Stimulated activated naive CD8-positive, alpha-beta T cell treated with anti-CD3 and anti-CD28 coated beads, Interleukin-15, Interleukin-2, amounts not matched to agents 100 ng/mL and 50 ng/mL, for 24 hours (primary cell): ENCODE results near the gene TXNRD2.
"Not testable (repeated sequence)": the region's sequence is repeated elsewhere in the genome, so short reads cannot be mapped to it uniquely, and the experiment has no call there.

Experiments used
- H3K27ac Mint-ChIP-seq: one replicate; pipeline ENCODE4 v1.8.0; 2021; ENCODE audit warnings: mild to moderate bottlenecking, mixed read lengths
- H3K27me3 Mint-ChIP-seq: one replicate; pipeline ENCODE4 v1.8.0; 2021; ENCODE audit warnings: mixed read lengths
- H3K36me3 Mint-ChIP-seq: one replicate; pipeline ENCODE4 v1.8.0; 2021; ENCODE audit warnings: low read depth, mixed read lengths
- H3K4me1 Mint-ChIP-seq: one replicate; pipeline ENCODE4 v1.8.0; 2021; ENCODE audit warnings: low read depth, mixed read lengths
- H3K4me3 Mint-ChIP-seq: one replicate; pipeline ENCODE4 v1.8.0; 2021; ENCODE audit warnings: mild to moderate bottlenecking, mixed read lengths
- H3K9me3 Mint-ChIP-seq: one replicate; pipeline ENCODE4 v1.8.0; 2021; ENCODE audit warnings: mixed read lengths

TXNRD2 gene

DNA sequence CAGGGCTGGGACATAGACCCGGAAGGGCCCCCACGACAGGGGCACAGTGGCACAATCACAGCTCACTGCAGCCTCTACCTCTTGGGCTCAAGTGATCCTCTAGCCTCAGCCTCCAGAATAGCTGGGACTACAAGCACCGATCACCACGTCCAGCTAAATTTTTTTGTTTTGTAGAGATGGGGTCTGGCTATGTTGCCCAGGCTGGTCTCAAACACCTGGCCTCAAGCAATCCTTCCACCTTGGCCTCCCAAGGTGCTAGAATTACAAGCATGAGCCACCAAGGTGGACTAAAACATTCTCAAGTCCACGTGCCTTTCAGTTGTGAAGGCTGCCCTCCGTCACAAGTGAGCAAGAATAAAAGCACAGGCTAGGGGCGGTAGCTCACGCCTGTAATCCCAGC lies 10.1 kb downstream of the TXNRD2 start:
- no peaks in the 10 kb centered on the region for H3K4me1 Mint-ChIP-seq
- H3K9me3 Mint-ChIP-seq: peaks cover 3% of the 10 kb centered on the region
- no peak overlapping the region for H3K27ac Mint-ChIP-seq
- H3K4me3 Mint-ChIP-seq: no peak overlapping the region
- peaks cover 14% of the 10 kb centered on the region for H3K36me3 Mint-ChIP-seq
- H3K27me3 Mint-ChIP-seq: no peaks in the 10 kb centered on the region

DNA sequence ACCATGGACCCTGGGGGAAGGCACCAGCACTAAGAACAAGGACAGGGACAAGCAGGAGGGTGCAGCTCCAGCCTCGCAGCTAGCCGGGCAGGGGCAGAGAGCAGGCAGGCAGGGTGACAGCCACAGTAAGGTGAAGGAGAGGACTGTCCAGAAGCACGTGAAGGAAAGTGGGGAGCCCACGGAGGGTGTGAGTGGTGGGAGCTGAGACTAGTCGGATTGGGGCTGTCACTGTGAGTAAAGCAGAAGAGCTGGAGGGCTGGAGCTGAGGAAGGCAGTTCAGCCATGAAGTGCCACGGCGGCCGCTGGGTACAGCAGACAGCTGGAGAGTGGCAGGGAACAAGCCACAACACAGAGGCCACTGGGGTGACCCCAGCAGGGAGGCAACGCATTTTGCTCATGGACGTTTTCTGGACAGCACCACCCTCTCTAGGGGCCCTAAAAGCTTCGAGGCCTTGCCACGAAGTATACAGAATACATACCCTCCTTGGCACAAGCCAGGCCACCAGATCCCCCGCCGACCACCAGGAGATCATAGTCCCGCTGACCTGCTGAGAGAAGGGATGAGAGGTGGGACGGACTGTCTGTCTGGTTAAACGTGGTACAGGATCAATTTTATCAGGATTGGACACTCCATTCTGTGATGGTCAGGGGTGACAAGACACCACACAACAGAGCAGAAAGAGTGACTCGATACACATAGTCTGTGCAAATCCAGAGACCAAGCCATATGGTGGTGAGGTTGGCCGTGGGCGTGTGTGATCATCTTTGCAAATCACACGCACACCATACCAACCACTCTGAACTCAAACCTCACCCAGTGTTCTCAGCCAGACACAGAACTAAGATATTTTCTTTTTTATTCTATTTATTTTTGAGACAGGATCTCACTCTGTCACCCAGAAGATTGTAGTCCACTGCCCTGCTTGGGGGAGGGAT lies 10.8 kb downstream of the TXNRD2 start:
- Mint-ChIP-seq H3K9me3 (no peaks in the 10 kb centered on the region), H3K36me3 (peaks cover 7% of the 10 kb centered on the region), H3K4me1 (no peaks in the 10 kb centered on the region), H3K27ac (no peak overlapping the region), H3K4me3 (no peak overlapping the region), H3K27me3 (no peaks in the 10 kb centered on the region)

DNA sequence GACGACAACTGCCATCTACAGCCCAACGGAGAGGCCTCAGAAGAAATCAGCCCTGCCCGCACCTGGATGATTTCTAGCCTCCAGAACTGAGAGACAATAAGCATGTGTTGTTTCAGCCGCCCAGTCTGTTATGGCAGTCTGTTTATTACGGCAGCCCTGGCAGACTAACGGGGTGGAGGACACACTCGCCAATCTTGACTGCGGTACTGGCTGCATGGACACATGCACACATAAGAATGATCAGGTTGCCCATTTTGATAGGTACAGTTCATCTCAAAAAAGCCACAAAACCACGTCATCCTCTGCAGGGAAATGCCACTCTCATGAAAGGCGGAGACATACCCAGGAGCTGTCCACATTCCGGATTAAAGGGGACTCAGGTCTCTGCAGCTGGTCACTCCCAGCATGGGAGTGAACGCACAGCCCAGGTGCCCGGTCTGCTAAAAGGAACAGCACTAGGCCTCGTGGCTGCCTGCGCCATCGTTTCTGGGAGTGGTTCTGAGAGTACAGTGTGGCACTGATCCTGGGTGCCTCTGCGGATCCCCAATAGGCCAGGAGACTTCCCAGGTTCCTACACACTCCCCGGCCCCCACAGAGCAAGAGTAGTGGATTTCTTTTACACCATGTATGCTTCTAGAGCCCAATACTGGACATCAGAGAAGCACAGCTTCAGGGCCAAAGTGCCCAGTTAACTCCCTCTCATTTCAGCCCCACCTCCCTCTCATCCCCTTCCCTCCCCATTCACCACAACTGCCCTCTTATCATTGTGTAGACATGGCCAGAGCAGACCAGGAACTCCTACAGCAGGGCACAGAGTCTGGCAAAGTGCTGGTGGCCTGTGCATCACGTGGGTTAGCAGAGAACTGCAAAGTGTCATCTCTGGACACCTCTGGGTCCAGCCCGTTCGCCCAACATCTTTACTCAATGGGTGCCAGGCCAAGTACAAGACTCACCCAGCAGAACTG lies 11.8 kb downstream of the TXNRD2 start:
- Mint-ChIP-seq H3K36me3 (no peaks in the 10 kb centered on the region), H3K4me3 (no peak overlapping the region), H3K4me1 (no peaks in the 10 kb centered on the region), H3K27me3 (no peaks in the 10 kb centered on the region), H3K27ac (no peak overlapping the region), H3K9me3 (no peaks in the 10 kb centered on the region)

DNA sequence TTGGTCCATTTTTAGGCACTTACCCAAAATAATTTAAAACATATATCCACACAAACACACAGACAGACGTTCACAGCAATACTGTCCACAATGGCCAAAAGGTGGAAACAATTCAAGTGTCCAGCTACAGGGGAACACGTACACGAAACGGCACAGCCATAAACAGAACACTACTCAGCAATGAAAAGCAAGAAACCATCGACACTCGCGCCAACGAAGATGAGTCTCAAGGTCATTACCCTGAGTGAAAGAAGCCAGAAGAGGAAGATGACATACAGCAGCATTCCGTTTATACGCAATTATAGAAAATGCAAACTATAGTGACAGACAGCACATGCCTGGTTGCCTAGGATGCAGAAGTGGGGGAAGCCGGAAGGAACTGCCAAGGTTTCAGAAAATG lies 13.4 kb downstream of the TXNRD2 start:
- no peaks in the 10 kb centered on the region for H3K9me3 Mint-ChIP-seq
- no peak overlapping the region for H3K4me3 Mint-ChIP-seq
- H3K36me3 Mint-ChIP-seq: no peaks in the 10 kb centered on the region
- no peaks in the 10 kb centered on the region for H3K27me3 Mint-ChIP-seq
- H3K4me1 Mint-ChIP-seq: no peaks in the 10 kb centered on the region
- no peak overlapping the region for H3K27ac Mint-ChIP-seq

- H3K36me3 Mint-ChIP-seq: no peaks in the 10 kb centered on the region
- no peaks in the 10 kb centered on the region for H3K9me3 Mint-ChIP-seq
These were observed 13.9 kb downstream of the TXNRD2 start for GRCh38 chr22:19927696-19928095.

GRCh38 chr22:19926028-19926427 lies 15.6 kb downstream of the TXNRD2 start:
- not testable (repeated sequence) for H3K9me3 Mint-ChIP-seq, H3K36me3 Mint-ChIP-seq, H3K4me1 Mint-ChIP-seq, H3K4me3 Mint-ChIP-seq, H3K27me3 Mint-ChIP-seq, H3K27ac Mint-ChIP-seq

More at GRCh38 chr22:19927696-19928095, 13.9 kb downstream of the TXNRD2 start:
- H3K4me3 Mint-ChIP-seq: no peak overlapping the region
- H3K4me1 Mint-ChIP-seq: no peaks in the 10 kb centered on the region
- H3K27ac Mint-ChIP-seq: no peak overlapping the region
- H3K27me3 Mint-ChIP-seq: no peaks in the 10 kb centered on the region

DNA sequence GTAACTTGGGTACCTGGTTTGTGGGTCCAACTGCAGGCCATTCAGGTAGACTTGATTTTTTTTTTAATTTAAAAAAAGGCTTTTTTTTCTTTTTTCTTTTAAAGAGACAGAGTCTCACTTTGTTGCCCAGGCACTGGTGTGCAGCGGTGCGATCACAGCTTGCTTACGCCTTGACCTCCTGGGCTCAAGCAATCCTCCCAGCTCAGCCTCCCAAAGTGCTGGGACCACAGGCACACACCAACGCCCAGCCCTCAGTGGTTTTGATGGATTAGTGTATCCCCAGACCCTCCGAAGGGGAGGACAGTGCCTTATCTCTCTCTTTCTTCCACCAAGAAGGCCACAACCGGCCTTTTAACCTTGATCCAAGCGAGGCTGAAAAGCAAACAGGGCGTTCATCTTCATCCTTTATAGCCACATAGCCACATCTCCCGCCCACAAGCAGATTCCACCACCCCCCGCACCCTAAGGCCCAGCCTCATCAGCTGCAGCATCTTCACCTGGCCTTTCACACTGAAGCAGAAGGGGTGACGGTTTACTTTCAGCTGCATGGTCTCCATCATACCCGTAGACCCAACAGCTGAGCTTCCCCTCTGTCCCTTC lies 17.6 kb downstream of the TXNRD2 start:
- H3K4me3 Mint-ChIP-seq: no peak overlapping the region
- H3K36me3 Mint-ChIP-seq: no peaks in the 10 kb centered on the region

GRCh38 chr22:19921544-19922081 lies 20.0 kb downstream of the TXNRD2 start:
- no peaks in the 10 kb centered on the region for H3K27me3 Mint-ChIP-seq

More for the DNA sequence above, 17.6 kb downstream of the TXNRD2 start:
- Mint-ChIP-seq H3K9me3 (no peaks in the 10 kb centered on the region), H3K27me3 (no peaks in the 10 kb centered on the region), H3K27ac (no peak overlapping the region), H3K4me1 (no peaks in the 10 kb centered on the region)

GRCh38 chr22:19919701-19920363 lies 21.8 kb downstream of the TXNRD2 start:
- no peak overlapping the region for H3K27ac Mint-ChIP-seq
- no peak overlapping the region for H3K4me3 Mint-ChIP-seq
- H3K27me3 Mint-ChIP-seq: no peaks in the 10 kb centered on the region
- no peaks in the 10 kb centered on the region for H3K4me1 Mint-ChIP-seq
- H3K9me3 Mint-ChIP-seq: no peaks in the 10 kb centered on the region
- H3K36me3 Mint-ChIP-seq: peaks cover 9% of the 10 kb centered on the region

More at GRCh38 chr22:19921544-19922081, 20.0 kb downstream of the TXNRD2 start:
- Mint-ChIP-seq H3K36me3 (no peaks in the 10 kb centered on the region), H3K27ac (no peak overlapping the region), H3K9me3 (no peaks in the 10 kb centered on the region), H3K4me1 (no peaks in the 10 kb centered on the region), H3K4me3 (no peak overlapping the region)

GRCh38 chr22:19918332-19919106 lies 23.1 kb downstream of the TXNRD2 start:
- no peaks in the 10 kb centered on the region for H3K9me3 Mint-ChIP-seq
- no peak overlapping the region for H3K4me3 Mint-ChIP-seq
- H3K27me3 Mint-ChIP-seq: no peaks in the 10 kb centered on the region
- no peaks in the 10 kb centered on the region for H3K4me1 Mint-ChIP-seq
- peaks cover 22% of the 10 kb centered on the region for H3K36me3 Mint-ChIP-seq
- no peak overlapping the region for H3K27ac Mint-ChIP-seq

GRCh38 chr22:19917389-19918138 lies 24.1 kb downstream of the TXNRD2 start:
- Mint-ChIP-seq H3K36me3 (peaks cover 28% of the 10 kb centered on the region), H3K27me3 (no peaks in the 10 kb centered on the region), H3K9me3 (no peaks in the 10 kb centered on the region), H3K27ac (no peak overlapping the region), H3K4me3 (no peak overlapping the region), H3K4me1 (no peaks in the 10 kb centered on the region)

GRCh38 chr22:19916941-19917340 lies 24.7 kb downstream of the TXNRD2 start:
- no peaks in the 10 kb centered on the region for H3K9me3 Mint-ChIP-seq
- peaks cover 28% of the 10 kb centered on the region for H3K36me3 Mint-ChIP-seq
- no peaks in the 10 kb centered on the region for H3K27me3 Mint-ChIP-seq
- no peaks in the 10 kb centered on the region for H3K4me1 Mint-ChIP-seq
- H3K4me3 Mint-ChIP-seq: no peak overlapping the region
- H3K27ac Mint-ChIP-seq: no peak overlapping the region

- peaks cover 28% of the 10 kb centered on the region for H3K36me3 Mint-ChIP-seq
- H3K27ac Mint-ChIP-seq: no peak overlapping the region
- no peak overlapping the region for H3K4me3 Mint-ChIP-seq
These were observed 25.6 kb downstream of the TXNRD2 start for GRCh38 chr22:19916006-19916405.

More at GRCh38 chr22:19916006-19916405, 25.6 kb downstream of the TXNRD2 start:
- H3K27me3 Mint-ChIP-seq: no peaks in the 10 kb centered on the region
- no peaks in the 10 kb centered on the region for H3K4me1 Mint-ChIP-seq
- no peaks in the 10 kb centered on the region for H3K9me3 Mint-ChIP-seq
